ENCODE measurements around the gene SDSL.

Gene SDSL

DNA sequence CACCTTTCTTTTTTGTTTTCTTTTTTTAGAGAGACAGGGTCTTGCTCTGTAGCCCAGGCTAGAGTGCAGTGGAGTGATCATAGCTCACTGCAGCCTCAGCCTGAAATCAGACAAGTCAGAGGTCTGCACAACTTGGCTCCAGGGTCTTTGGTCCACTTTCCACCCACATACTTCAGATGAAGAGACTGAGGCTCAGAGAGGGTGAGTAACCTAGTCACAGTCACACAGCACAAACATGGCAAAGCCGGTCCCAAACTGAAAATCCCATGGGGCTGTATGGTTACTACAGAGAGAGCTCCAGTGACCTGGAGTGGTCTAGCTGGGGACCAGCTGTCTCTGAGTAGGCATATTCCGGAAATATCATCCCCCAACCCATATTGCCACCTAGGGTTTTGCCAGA lies 30.3 kb downstream of the SDSL start:
- DNase-seq, result no peak

GRCh38 chr12:113453330-113453729 lies 31.1 kb downstream of the SDSL start:
- DNase-seq, result no peak

- no peak for DNase-seq
Observed at GRCh38 chr12:113456199-113456598, 34.0 kb downstream of the SDSL start.

DNA sequence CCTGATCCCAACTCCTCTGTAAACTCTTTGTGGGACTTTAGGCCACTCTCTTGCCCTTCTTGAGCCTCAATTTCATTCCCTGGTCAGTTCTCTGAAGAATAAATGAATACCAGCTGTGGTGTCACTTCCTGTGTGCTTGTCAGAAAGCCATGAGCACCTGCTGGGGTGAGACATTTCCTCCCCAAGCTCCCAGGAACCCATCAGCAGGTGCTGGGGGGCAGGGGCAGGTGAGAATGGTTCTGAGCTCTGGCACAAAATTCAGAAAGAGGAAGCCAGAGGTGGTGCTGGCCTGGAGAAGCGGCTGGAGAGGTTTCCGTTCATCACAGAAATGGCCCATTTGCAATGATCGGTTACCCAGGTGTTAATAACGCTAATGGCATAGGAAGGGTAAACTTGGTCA lies 34.6 kb downstream of the SDSL start:
- DNase-seq, result no peak

GRCh38 chr12:113457185-113457584 lies 35.0 kb downstream of the SDSL start:
- no peak for DNase-seq

DNA sequence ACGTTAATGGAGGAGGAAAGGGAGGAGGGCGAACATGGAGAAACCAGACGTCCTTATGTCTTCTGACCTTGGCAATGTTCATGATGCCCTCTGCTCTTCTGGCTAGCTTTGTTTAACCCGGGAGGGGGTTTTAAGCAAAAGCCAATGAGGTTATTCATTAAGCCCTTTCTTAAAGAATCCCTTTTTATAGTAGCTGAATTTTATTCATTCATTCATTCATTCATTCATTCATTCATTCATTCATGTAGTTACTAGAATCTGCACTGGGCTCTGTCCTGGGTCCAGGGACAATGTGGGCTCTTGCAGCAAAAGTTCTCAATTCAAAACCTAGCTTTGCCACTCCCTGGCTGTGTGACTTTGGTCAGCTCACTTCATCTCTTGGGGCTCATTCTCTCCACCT lies 35.5 kb downstream of the SDSL start:
- no peak for DNase-seq

- DNase-seq, result no peak
Observed at GRCh38 chr12:113459981-113460380, 37.8 kb downstream of the SDSL start.

DNA sequence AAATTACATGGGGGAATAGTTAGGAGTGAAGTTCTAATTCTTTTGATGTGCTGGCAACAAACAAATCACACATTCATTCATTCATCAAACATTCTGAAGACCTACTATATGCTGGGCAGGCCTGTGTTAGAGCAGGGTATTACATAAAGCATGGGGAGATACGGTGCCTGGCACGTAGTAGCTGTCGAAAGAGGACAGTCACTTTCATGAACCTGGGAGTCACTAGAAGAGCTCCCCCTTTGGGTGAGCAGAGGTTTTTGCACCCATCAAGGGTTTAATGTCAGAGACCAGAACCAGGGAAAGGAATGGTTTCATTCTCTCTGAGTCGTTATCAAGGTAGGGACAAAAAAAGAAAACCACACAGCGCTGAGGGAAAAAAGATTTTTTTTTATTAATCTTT lies 39.5 kb downstream of the SDSL start:
- no peak for DNase-seq

DNA sequence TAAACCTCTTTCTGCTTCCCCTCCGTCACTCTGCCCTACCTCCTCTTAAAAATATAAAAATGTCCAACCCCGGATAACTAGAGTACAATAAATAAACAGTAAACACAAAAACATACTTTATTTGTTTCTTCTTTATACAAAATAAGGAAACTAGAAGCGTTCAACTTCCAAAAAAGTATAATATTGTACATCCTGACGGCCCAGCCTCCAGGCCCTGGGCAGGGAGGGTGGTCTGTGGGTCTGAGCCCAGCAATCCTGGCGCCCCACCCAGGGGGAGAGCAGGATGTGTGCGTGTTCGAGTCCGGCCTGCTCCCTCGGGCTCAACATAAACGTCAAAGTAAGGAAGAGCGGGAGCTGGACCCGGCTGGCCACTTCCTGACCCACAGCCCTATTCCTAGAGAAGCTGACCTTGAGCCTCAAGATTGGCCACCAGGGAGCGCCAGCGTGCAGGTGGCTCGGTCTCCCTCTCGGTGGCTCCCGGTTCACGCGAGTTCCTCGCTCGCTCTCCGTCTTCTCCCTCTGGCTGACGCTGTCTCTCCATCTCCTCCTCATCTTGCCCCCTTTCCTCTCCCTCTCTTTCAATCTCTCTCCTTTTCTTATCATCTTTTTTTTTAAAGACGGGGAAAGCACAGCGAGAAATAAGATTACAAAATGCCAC lies 40.1 kb downstream of the SDSL start:
- DNase-seq, result peak; percentile 36 to 71

- no peak for DNase-seq
Observed at GRCh38 chr12:113462998-113463745, 41.0 kb downstream of the SDSL start.

GRCh38 chr12:113463746-113464451 lies 41.7 kb downstream of the SDSL start:
- no peak for DNase-seq

- no peak for DNase-seq
Observed at GRCh38 chr12:113464452-113464775, 42.2 kb downstream of the SDSL start.

DNA sequence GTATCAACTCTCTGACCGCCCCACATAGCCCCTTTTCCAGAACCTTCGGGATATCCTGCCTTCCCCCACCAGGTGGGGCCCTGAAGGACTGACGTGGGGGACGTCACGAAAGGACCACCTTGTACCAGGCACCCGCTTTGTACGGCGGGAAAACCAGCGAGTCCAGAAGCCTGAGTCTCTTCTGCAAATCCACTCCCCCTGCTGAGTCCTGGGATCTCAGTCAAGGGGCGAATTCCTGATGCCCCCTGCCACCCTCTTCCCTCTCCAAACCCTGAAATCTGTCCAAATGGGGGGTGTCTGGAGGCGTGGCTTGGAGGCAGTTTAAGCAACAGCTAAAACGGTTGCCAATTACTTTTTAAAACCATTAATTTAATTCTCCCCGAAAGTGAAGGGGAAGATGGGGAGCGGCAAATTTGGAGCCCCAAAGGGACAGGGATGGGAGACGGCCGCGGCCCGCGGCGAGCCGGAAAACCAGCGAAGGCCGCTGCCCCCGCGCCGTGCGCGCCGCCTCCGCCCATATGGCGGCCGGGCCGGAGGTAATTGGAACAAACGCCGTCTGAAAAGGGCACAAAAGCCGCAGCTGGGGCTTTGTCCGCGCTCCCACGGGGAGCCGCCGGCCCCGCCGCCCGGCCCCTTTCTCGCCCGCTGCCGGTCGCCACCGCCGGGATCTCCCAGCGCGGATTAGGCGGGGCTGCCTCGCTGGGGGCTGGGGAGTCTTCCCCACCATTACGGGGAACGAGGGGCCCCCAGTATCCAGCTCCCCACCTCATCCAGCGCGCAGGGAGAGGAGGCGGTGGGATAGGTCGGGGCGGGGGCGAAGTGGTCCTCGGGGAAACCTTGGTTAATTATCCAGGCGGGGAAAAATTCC lies 42.9 kb downstream of the SDSL start:
- no peak for DNase-seq

- DNase-seq, result no peak
Observed at GRCh38 chr12:113465808-113466453, 43.8 kb downstream of the SDSL start.

GRCh38 chr12:113466454-113467141 lies 44.4 kb downstream of the SDSL start:
- DNase-seq, result no peak

- no peak for DNase-seq
Observed at GRCh38 chr12:113467142-113467501, 44.9 kb downstream of the SDSL start.

DNA sequence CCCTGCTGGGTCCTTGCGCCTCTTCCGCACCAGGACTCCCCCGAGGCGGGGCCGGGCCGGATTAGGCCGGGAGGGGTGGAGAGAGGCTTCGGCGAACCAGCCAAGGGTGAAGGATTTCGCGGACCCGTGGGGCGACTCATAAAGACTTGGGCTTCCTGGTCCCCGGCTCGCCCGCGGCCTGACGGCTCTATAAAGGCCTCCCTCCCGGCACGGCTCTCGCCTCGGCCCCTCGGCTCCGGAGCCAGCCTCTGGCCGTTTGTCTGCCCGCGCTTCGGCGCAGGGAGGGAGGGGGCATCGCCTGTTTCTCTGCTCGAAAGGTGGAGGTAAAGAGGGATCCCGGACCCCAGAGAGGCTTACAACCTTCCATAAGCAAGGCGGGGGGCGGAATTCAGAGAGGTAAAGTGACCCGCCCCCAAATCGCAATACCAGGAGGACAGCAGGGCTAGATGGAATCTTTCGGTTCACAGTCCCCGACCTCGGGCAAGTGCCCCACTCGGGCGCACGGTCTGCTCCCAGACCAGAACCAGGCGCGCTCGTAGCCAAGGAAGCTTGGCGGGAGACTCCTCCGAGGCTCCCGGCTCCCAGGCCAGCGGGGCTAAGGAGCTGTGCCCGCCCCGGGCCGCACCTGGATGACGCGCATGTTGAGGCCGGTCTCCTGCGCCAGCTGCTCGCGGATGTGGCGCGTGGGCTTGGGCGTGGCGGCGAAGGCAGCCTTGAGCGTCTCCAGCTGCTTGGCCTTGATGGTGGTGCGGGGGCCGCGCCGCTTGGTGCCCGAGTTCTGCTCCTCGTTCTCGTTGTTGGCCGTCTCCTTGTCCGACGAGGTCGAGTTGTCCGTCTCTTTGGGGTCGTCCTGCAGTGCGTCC lies 45.6 kb downstream of the SDSL start:
- DNase-seq, result no peak

- DNase-seq, result no peak
Observed at GRCh38 chr12:113468365-113469223, 46.4 kb downstream of the SDSL start.

- DNase-seq, result no peak
Observed at GRCh38 chr12:113469224-113469948, 47.2 kb downstream of the SDSL start.
